Activated CD4-positive, alpha-beta T cell treated with anti-CD3 and anti-CD28 coated beads for 36 hours (primary cell): ENCODE results near the gene MFNG. TPM values are rescaled to one million over a fixed set of nuclear protein-coding genes. Genes with fewer than 3 reads are reported as not detected.
"Not testable (repeated sequence)": the region's sequence is repeated elsewhere in the genome, so short reads cannot be mapped to it uniquely, and the experiment has no call there.

Experiments used
- ATAC-seq: fragments of 200-7000 bp; cut with Tn5 transposase; one replicate; pipeline ENCODE4 v1.10.0; 2021; ENCODE audit warnings: mild to moderate bottlenecking, moderate library complexity
- CTCF ChIA-PET: fragments of 350-600 bp; sonication (Branson Sonifier 250); formaldehyde crosslinking; loops from one replicate; lab custom pipeline; 2021; ENCODE audit warnings: antibody characterized with exemption; lab: Charles Lee
- POLR2A ChIA-PET: fragments of 350-600 bp; sonication (Branson Sonifier 250); formaldehyde crosslinking; loops from one replicate; lab custom pipeline; 2021; ENCODE audit warnings: antibody characterized with exemption, inconsistent platforms; lab: Charles Lee
- DNase-seq: peaks from one replicate; pipeline ENCODE4 v3.0.0-alpha.2; 2020
- H3K27ac Mint-ChIP-seq: one replicate; pipeline ENCODE4 v1.8.0; 2021; ENCODE audit warnings: mixed read lengths
- H3K27me3 Mint-ChIP-seq: one replicate; pipeline ENCODE4 v1.8.0; 2021; ENCODE audit warnings: mixed read lengths
- H3K36me3 Mint-ChIP-seq: one replicate; pipeline ENCODE4 v1.8.0; 2021; ENCODE audit warnings: low read depth, mixed read lengths
- H3K4me1 Mint-ChIP-seq: one replicate; pipeline ENCODE4 v1.8.0; 2021; ENCODE audit warnings: mixed read lengths
- H3K4me3 Mint-ChIP-seq: one replicate; pipeline ENCODE4 v1.8.0; 2021; ENCODE audit warnings: mild to moderate bottlenecking, moderate library complexity, mixed read lengths
- H3K9me3 Mint-ChIP-seq: one replicate; pipeline ENCODE4 v1.8.0; 2021; ENCODE audit warnings: low read depth, mixed read lengths
- intact Hi-C, 2 experiments: fragments of 100-400 bp; cut with DNase I in 1 of 2; cut with micrococcal nuclease in 1 of 2; formaldehyde crosslinking; loops; one replicate each; pipeline versions ENCODE4 v1.14.2 to v1.15.1; 2022 to 2024; cut with DNase I, micrococcal nuclease
- total RNA-seq, 2 experiments: library from RNA; stranded (reverse); gene quantifications; one replicate each; pipeline ENCODE4 v1.2.3, GENCODE V29; 2021

The MFNG gene
- total RNA-seq, 2 experiments from 2014 or later, result 108 to 125 TPM

DNA sequence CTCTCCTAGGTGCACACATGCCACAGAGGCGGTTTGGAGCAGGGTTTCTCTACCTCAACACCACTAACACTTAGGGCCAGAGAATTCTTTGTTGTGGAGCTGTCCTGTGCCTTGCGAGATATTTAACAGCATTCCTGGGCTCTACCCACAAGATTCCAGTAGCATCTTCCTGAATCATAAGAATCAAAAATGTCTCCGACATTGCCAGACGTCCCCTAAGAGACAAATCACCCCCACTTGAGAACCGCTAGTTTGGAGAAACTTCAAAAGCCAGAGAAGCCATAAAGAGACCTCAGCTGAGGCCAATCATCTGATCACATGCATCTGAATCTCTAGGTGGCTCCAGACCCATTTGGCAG is 16.1 kb downstream of the MFNG start:
- ATAC-seq, result no peak
- H3K27me3 Mint-ChIP-seq, result no peaks in the 10 kb centered on the region
- H3K36me3 Mint-ChIP-seq, result peaks cover 53% of the 10 kb centered on the region
- H3K4me3 Mint-ChIP-seq, result no peak overlapping the region
- no peaks in the 10 kb centered on the region for H3K4me1 Mint-ChIP-seq
- H3K27ac Mint-ChIP-seq, result no peak overlapping the region
- ChIA-PET CTCF (interaction anchor here (0.7 to 0.8 kb wide), 3 partner anchors 40 to 127 kb away, joined by 3 read pairs; no protein-coding TSS in a partner anchor), POLR2A (interaction anchor here (0.5 kb wide), 1 partner anchor 9 kb away, joined by 6 read pairs; no protein-coding TSS in a partner anchor)
- no peaks in the 10 kb centered on the region for H3K9me3 Mint-ChIP-seq
- intact Hi-C loops, result no loop called here
- DNase-seq, result no peak

DNA sequence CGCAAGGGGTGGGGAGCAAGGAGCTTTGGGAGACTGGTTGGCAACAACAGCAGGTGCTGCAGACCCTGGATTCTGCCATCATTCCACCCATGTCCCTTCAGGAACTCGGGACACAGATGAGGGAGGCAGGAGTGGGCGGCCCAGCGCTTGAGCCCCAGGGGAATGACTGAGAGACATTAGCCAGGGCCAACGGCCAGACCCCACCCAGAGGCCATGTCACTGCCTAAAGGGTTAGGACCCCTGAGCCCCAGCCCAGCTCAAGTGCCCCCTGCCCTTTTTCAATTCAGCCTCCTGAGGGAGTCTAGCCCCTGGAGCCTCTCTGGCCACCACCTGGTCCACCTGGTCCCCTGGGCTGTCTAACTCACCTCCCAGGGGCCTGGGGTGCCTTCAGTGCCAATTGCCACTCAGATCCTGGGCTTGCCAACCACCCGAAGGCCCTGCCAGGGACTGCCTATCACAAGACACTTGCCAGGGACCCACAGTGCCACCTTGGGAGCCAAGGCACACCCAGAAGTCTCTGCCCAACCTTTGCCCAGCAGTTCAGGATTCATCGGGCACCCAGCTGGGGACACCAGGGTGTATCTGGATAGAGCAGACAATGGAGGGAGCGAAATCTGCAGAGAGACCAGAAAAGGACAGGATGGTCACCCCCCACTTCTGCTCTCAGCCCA is 16.6 kb downstream of the MFNG start:
- H3K27me3 Mint-ChIP-seq, result no peaks in the 10 kb centered on the region
- no peak for DNase-seq
- H3K27ac Mint-ChIP-seq, result no peak overlapping the region
- peaks cover 49% of the 10 kb centered on the region for H3K36me3 Mint-ChIP-seq
- no peak for ATAC-seq
- POLR2A ChIA-PET, result no interaction called here
- no peaks in the 10 kb centered on the region for H3K9me3 Mint-ChIP-seq
- CTCF ChIA-PET, result interaction anchor here (0.7 to 0.8 kb wide), 2 partner anchors 70 to 127 kb away, joined by 3 read pairs; no protein-coding TSS in a partner anchor
- no peak overlapping the region for H3K4me3 Mint-ChIP-seq
- peaks cover 1% of the 10 kb centered on the region for H3K4me1 Mint-ChIP-seq
- intact Hi-C loops, result no loop called here

DNA sequence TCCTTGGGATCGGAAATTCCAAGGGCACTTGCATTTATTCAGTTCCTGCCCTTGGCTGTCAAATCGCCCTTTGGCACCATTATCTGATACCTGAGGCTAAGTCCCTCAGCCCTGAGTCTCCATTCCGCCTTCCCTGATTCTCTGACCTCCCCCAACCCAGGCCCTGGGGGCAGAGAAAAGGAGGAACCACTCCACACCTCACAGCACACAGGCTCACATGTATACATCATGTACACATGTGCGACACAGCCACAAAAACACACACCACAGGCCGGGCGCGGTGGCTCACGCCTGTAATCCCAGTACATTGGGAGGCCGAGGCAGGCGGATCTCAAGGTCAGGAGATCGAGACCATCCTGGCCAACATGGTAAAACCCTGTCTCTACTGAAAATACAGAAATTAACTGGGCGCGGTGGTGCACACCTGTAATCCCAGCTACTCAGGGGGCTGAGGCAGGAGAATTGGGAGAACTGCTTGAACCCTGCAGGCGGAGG is 17.9 kb downstream of the MFNG start:
- peak overlapping the region; percentile 32 for H3K27ac Mint-ChIP-seq
- CTCF ChIA-PET, H3K9me3 Mint-ChIP-seq, H3K4me1 Mint-ChIP-seq, DNase-seq, H3K4me3 Mint-ChIP-seq, intact Hi-C loops, ATAC-seq, H3K27me3 Mint-ChIP-seq, POLR2A ChIA-PET: not testable (repeated sequence)
- peaks cover 44% of the 10 kb centered on the region for H3K36me3 Mint-ChIP-seq

DNA sequence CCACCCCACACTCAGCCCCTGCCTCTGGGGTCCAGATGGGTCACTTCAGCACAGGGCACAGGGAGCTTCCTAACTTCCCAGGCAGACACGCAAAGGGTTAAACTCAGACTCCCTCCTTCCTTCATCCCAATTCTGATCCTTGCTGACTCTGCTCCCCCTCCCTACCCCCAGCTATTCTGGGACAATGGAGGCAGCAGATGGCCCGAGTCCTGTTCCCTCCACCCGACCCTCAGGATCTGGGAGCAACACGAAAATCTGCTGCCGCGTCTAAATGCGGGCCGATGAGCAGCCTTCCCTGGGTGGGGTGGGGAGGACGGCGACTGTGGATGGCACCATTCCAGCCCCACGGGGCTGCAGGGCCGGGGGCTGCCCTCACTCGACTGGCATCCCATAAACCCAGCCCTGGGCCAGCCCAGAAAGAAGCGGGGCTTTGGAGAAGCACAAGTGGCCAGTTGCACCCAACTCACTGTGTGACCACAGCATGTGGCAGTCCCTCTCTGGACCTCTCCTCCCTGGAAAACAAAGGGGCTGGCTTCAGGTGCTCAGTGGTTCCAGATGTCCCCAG is 18.7 kb downstream of the MFNG start:
- no peak for ATAC-seq
- CTCF ChIA-PET, result interaction anchor here (0.6 kb wide), 1 partner anchor 39 kb away, joined by 3 read pairs; no protein-coding TSS in a partner anchor

DNA sequence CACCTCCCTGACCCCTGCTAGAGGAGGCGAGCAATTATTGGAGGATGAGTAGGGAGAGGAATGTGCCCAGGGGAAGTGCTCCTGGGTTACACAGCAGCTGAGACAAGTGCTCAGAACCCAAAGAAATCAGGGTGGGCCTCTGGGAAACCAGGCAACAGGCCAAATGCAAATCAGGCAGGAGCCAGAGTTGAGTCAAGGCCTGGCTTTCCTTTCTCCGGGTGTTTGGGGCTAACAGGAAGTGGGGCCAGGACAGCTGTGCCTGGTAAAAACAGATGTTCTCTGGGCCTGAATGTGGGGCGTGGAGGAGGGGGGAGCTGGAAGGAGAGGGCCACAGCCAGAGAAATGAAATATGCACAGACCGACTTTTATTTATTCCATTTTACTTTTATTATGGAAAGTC is 22.0 kb downstream of the MFNG start:
- peaks cover 4% of the 10 kb centered on the region for H3K4me1 Mint-ChIP-seq

More for the DNA sequence above, 18.7 kb downstream of the MFNG start:
- no peaks in the 10 kb centered on the region for H3K9me3 Mint-ChIP-seq
- no peak for DNase-seq
- no peak overlapping the region for H3K4me3 Mint-ChIP-seq
- peaks cover 4% of the 10 kb centered on the region for H3K4me1 Mint-ChIP-seq
- no peak overlapping the region for H3K27ac Mint-ChIP-seq
- intact Hi-C loops, result no loop called here
- POLR2A ChIA-PET, result no interaction called here
- peaks cover 39% of the 10 kb centered on the region for H3K36me3 Mint-ChIP-seq
- H3K27me3 Mint-ChIP-seq, result no peaks in the 10 kb centered on the region

DNA sequence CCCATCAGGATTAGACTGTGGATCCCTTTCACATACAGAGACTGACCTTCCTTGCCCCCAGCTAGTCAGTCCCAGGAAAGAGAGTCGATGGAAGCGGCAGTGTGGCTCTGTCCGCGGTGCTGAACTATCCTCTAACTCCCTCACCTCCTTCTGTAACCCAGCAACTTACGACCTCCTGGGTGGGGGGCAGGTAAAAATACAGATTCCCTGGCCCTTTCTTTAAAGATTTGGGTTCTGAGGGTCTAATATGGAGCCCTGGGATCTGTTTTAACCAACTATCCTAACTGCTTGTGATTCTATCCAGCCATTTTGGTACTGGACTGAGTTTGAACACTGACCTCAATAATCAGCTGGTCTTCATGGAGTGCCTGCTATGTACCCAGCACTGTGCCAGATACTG is 23.2 kb downstream of the MFNG start:
- Mint-ChIP-seq H3K27me3 (no peaks in the 10 kb centered on the region), H3K4me3 (no peak overlapping the region), H3K36me3 (peaks cover 13% of the 10 kb centered on the region), H3K9me3 (no peaks in the 10 kb centered on the region), H3K27ac (no peak overlapping the region), H3K4me1 (peaks cover 4% of the 10 kb centered on the region)
- CTCF ChIA-PET, result no interaction called here
- ATAC-seq, result no peak
- intact Hi-C loops, result no loop called here
- peak; percentile 34 for DNase-seq
- POLR2A ChIA-PET, result no interaction called here

More for the DNA sequence above, 22.0 kb downstream of the MFNG start:
- Mint-ChIP-seq H3K4me3 (no peak overlapping the region), H3K36me3 (peaks cover 21% of the 10 kb centered on the region), H3K27me3 (no peaks in the 10 kb centered on the region), H3K9me3 (no peaks in the 10 kb centered on the region), H3K27ac (no peak overlapping the region)
- POLR2A ChIA-PET, result no interaction called here
- intact Hi-C loops, result no loop called here
- CTCF ChIA-PET, result no interaction called here
- ATAC-seq (no peak), DNase-seq (no peak)

DNA sequence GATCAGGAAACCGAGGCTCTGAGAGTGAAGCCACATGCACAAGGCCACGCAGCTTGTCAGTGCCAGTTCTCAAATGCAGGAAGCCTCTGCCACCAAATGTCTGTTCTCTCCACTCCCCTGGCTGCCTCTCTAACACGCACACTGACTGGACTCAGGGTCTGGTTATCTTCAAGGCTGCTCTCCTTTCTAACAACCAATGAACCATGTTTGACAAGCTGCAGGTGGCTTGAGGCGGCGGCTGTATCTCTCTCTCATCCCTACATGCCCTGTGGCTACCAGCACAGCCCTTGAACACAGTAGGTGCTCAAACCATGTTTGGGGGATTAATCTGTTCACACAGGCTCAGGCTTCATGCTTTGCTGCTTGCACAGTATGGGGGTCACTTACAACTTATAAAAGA is 23.7 kb downstream of the MFNG start:
- intact Hi-C loops, result no loop called here
- Mint-ChIP-seq H3K4me1 (peaks cover 4% of the 10 kb centered on the region), H3K36me3 (peaks cover 10% of the 10 kb centered on the region), H3K4me3 (no peak overlapping the region), H3K27ac (no peak overlapping the region), H3K9me3 (no peaks in the 10 kb centered on the region), H3K27me3 (no peaks in the 10 kb centered on the region)
- ATAC-seq (no peak), DNase-seq (no peak)
- POLR2A ChIA-PET, result no interaction called here
- CTCF ChIA-PET, result no interaction called here

DNA sequence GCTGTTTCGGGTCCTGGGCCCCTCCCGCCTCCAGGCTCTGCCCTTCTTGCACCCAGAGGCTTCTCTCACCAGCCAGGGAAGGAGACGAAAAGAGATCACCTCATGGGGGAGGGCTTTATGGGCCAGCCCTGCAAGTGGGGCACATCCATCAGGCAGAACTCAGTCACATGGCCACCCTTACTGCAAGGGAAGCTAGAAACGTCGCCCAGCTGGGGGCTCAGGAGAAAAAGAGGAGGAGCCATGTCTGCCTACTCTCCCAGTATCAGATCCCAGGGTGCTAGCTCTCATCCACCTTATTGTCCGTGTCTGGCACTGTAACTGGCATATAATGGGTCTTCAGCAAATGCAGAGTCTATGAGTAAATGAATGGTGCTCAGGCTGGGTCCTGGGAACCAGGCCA is 24.2 kb downstream of the MFNG start:
- POLR2A ChIA-PET, result no interaction called here
- Mint-ChIP-seq H3K36me3 (peaks cover 10% of the 10 kb centered on the region), H3K27me3 (no peaks in the 10 kb centered on the region), H3K27ac (no peak overlapping the region), H3K9me3 (no peaks in the 10 kb centered on the region), H3K4me3 (no peak overlapping the region), H3K4me1 (peaks cover 4% of the 10 kb centered on the region)
- DNase-seq, result no peak
- no peak for ATAC-seq
- intact Hi-C loops, result no loop called here
- CTCF ChIA-PET, result no interaction called here

DNA sequence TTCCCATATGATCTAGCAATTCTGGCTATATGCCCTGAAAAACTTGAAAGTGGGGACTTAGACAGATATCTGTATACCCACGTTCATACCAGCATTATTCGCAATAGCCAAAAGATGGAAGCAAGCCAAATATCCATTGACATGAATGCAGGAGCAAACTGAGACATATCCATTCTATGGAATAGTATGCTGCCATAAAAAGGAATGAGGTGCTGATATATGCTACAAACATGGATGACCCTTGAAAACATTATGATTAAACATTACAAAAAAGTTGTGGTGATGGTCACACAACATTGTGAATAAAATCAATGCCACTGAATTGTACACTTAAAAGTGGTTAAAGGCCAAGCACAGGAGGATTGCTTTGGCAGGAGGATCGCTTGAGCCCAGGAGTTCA is 25.5 kb downstream of the MFNG start:
- intact Hi-C loops, result no loop called here
- ATAC-seq (no peak), DNase-seq (no peak)
- CTCF ChIA-PET, result no interaction called here
- POLR2A ChIA-PET, result interaction anchor here (0.6 to 0.7 kb wide), 2 partner anchors 10 to 157 kb away, joined by 3 to 6 read pairs; no protein-coding TSS in a partner anchor
- H3K36me3 Mint-ChIP-seq, result peaks cover 2% of the 10 kb centered on the region
- H3K4me1 Mint-ChIP-seq, result peaks cover 4% of the 10 kb centered on the region
- no peaks in the 10 kb centered on the region for H3K27me3 Mint-ChIP-seq
- no peaks in the 10 kb centered on the region for H3K9me3 Mint-ChIP-seq
- H3K27ac Mint-ChIP-seq, result no peak overlapping the region
- H3K4me3 Mint-ChIP-seq, result no peak overlapping the region

DNA sequence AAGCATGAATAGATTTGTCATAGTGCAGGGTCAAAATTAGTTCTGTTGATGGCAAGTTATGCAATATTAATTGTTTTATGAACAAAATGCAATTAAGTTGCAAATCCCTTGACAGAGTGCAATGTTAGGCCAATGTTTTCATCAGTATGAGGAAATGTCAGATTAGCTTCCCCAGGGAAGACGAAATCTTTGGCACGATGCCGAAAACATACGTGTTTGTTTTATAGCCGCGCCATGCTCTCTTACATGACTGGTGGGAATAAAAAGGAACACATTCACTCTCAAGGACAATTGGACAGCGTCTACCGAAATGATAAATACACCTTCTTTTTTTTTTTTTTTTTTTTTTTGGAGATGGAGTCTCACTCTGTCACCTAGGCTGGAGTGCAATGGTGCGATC is 27.0 kb downstream of the MFNG start:
- no peaks in the 10 kb centered on the region for H3K9me3 Mint-ChIP-seq
- H3K27me3 Mint-ChIP-seq, result no peaks in the 10 kb centered on the region
- DNase-seq, result no peak
- intact Hi-C loops, result no loop called here
- peaks cover 2% of the 10 kb centered on the region for H3K4me1 Mint-ChIP-seq
- H3K36me3 Mint-ChIP-seq, result no peaks in the 10 kb centered on the region
- ChIA-PET CTCF (interaction anchor here (0.6 to 3.4 kb wide), 12 partner anchors 14 to 284 kb away, joined by 3 to 51 read pairs (median 4); no protein-coding TSS in a partner anchor), POLR2A (interaction anchor here (0.8 kb wide), 1 partner anchor 121 kb away, joined by 3 read pairs; no protein-coding TSS in a partner anchor)
- no peak overlapping the region for H3K4me3 Mint-ChIP-seq
- H3K27ac Mint-ChIP-seq, result no peak overlapping the region
- no peak for ATAC-seq

DNA sequence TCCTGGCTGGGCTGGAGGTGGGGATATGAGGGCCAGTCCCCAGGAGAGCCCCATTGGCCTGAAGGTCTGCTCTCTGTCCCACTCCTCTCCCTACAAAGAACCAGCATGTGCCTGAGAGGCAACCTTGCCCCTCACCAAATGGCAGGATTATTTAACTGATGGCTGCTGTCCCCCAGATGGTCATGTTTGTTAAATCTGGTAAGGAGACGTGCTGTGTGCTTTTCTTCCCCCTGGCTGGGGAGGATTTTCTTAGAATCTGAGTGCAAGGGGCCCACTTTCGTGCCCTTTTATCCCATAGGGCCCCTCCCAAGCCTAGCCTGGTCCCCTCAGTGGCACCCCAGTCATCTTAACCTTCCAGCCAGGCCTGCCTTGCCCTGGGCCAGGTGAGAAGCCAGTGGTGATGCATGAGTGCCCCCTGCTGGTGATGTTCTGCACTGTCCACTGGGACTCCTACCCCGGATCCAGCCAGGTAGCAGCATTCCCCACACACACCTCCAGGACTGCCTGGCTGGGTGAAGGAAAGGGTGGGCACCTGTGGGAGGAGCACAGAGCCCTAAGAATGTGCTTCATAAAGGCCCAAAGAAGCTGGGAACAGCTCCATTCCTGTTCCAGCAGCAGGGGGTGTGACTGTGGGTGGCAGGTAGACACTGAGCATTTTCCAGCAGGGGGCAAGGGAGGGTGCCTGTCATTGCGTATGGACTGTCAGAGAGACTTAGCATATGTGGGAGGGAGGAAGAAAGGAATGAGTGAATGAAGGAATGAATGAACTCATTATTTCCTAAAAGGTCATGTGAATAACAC is 28.9 kb downstream of the MFNG start:
- intact Hi-C loops, result loop anchor here (1.0 kb wide), 3 partner anchors 140 to 291 kb away; no protein-coding TSS in a partner anchor
- DNase-seq, result peak; percentile 93
- peak; percentile 99 for ATAC-seq
- Mint-ChIP-seq H3K27me3 (no peaks in the 10 kb centered on the region), H3K4me3 (no peak overlapping the region), H3K27ac (no peak overlapping the region), H3K36me3 (no peaks in the 10 kb centered on the region), H3K9me3 (no peaks in the 10 kb centered on the region), H3K4me1 (peaks cover 2% of the 10 kb centered on the region)
- ChIA-PET POLR2A (no interaction called here), CTCF (interaction anchor here (0.6 to 3.4 kb wide), 19 partner anchors 8 to 481 kb away, joined by 3 to 51 read pairs (median 3); no protein-coding TSS in a partner anchor)
